SIG-M5 treated with dmso at 0.1 percent for 504 hours (cell line): ENCODE measurements around the gene EXOC6B.

ENCODE experiments used
- DNase-seq: peaks from one replicate; lab custom pipeline; 2025; ENCODE audit not compliant: unreplicated experiment; lab: John Stamatoyannopoulos, UW

EXOC6B gene

GRCh38 chr2:72235497-72236415 lies 590.1 kb downstream of the EXOC6B start:
- no peak for DNase-seq

- no peak for DNase-seq
Measured at GRCh38 chr2:72233211-72233610, 592.6 kb downstream of the EXOC6B start.

- DNase-seq, result no peak
Measured at GRCh38 chr2:72222829-72223564, 602.8 kb downstream of the EXOC6B start.

- DNase-seq, result peak; percentile 20
Measured at GRCh38 chr2:72220170-72220569, 605.7 kb downstream of the EXOC6B start.

- DNase-seq, result no peak
Measured at GRCh38 chr2:72214429-72215143, 611.2 kb downstream of the EXOC6B start.

- no peak for DNase-seq
Measured at GRCh38 chr2:72212486-72212855, 613.4 kb downstream of the EXOC6B start.

- DNase-seq, result no peak
Measured at GRCh38 chr2:72211777-72212485, 613.9 kb downstream of the EXOC6B start.

- DNase-seq, result no peak
Measured at GRCh38 chr2:72211350-72211749, 614.5 kb downstream of the EXOC6B start.

GRCh38 chr2:72210470-72210869 lies 615.4 kb downstream of the EXOC6B start:
- DNase-seq, result no peak

- DNase-seq, result no peak
Measured at GRCh38 chr2:72208225-72208624, 617.6 kb downstream of the EXOC6B start.

- DNase-seq, result no peak
Measured at GRCh38 chr2:72207334-72207733, 618.5 kb downstream of the EXOC6B start.

GRCh38 chr2:72205504-72205881 lies 620.3 kb downstream of the EXOC6B start:
- no peak for DNase-seq

- DNase-seq, result no peak
Measured at GRCh38 chr2:72204786-72205503, 620.9 kb downstream of the EXOC6B start.

GRCh38 chr2:72204156-72204785 lies 621.6 kb downstream of the EXOC6B start:
- no peak for DNase-seq

- no peak for DNase-seq
Measured at GRCh38 chr2:72198532-72199241, 627.1 kb downstream of the EXOC6B start.

GRCh38 chr2:72193723-72194122 lies 632.1 kb downstream of the EXOC6B start:
- DNase-seq, result no peak

GRCh38 chr2:72191441-72191840 lies 634.4 kb downstream of the EXOC6B start:
- no peak for DNase-seq

GRCh38 chr2:72185206-72185605 lies 640.6 kb downstream of the EXOC6B start:
- DNase-seq, result no peak

- no peak for DNase-seq
Measured at GRCh38 chr2:72183466-72183865, 642.4 kb downstream of the EXOC6B start.
